GM18870 (cell line): ENCODE data around the gene MUC4.
"Not testable (repeated sequence)": the region's sequence is repeated elsewhere in the genome, so short reads cannot be mapped to it uniquely, and the experiment has no call there.

Experiments used
- ATAC-seq: cut with Tn5 transposase; IDR thresholded peaks from one replicate; pipeline ENCODE4 v1.9.1; 2021; ENCODE audit warnings: moderate library complexity; ENCODE audit not compliant: unreplicated experiment

The MUC4 gene

DNA sequence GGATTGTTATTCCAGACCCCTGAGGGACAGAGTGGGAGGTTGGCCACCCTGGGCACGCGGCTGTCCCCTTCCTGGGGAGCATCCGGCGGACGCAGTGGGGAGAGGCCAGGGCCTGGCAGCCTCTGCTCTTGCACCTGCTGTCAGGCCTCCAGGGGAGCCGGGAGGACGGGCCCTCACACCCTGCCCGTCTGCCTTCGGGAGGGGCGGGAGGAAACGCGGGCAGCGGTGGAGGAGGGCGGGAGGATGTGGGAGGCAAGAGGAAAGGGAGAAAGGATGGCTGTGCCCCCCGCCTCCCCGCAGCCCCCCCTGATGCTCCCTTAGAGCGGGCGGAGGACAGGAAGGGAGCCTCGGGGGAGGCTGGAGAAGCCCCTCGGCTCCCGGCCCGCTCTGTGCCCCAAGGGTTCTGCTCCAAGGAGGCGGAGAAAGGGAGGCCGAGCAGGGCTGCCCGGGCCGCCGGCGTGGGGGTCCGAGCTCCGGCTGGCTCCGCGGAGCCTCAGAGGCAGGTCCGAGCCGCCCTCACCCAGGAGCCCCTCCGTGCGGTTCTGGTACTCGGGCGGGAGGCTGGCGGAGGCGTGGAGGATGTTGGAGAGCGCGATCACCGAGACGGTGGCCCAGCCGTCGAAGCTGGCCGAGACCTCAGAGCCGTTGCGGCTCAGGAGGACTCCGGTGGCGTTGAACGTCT lies 50.0 kb downstream of the MUC4 start:
- ATAC-seq = no peak

DNA sequence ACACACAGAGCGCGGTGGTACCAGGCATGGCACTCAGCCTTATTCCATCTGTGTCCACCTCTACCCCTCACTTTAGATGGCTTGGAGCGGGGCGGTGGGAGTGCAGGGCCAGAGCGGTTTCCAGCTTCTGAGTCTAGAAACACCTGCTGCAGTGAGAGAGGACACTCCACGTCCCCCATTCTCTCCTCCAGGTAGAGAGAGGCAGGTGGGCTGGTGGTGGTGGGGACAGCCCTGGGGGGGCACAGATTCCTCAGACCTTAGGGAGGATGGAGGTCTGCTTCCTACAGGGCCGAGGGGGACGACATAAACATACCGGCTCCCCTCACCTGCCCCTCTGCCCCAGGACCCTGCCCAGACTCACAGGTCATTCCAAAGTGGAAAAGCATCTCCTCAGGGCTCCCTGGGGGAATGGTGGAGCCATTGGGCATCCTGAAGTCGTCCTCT lies 50.6 kb downstream of the MUC4 start:
- ATAC-seq = no peak

DNA sequence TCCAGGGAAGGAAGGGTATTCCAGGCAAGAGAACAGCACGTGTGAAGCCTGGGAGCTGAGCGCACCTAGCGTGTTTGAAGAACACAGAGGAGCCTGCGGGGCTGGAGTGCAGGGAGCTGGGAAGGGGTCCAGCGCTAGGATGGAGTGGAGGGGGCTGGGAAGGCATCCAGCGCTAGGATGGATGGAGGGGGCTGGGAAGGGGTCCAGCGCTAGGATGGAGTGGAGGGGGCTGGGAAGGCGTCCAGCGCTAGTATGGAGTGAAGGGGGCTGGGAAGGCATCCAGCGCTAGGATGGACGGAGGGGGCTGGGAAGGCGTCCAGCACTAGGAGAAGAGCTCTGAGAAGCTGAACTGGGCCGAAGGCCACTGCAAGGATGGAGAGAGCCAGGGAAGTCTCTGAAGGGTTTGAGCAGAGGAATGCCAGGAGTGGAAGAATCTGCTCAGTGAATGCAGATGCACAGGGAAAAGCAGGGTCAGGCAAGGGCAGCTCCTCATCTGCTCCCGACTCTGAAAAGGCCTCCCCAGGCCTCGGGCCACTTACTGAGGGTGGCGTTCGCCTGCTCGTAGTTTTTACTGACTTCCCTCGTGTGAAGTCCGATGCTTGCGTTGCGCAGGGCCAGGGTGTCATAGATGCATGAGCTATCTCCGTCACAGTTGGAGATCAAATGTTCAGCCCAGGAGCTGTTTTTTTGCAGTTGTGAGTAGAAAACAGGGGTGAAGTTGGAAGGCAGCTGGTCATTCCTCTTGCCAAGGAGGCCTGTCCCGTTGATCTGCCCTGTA lies 51.2 kb downstream of the MUC4 start:
- no peak for ATAC-seq

DNA sequence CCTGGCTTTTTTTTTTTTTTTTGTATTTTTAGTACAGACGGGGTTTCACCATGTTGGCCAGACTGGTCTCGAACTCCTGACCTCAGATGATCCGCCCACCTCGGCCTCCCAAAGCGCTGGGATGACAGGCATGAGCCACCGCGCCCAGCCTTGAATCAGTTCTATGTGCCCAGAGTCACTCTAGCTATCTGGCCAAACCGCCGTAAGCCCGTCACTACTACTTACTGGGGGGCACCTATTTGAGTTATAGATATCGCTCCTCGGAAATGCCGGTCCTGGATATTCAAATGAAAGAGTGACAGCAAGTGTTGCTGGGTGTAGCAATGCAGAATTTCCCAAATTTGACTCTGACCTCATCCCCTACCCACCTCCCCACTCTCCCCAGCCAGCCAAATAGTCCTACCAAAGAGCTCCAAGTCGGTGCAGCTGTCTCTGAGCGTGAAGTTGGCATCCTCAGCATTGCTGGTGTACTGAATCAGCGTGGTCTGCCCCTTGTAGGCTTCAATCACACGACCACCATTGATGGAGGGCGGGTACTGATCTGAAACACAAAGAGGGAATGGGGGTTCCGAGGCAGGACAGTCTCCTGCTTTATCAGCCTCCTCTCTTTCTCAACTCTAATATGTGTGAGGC lies 52.9 kb downstream of the MUC4 start:
- no peak for ATAC-seq

DNA sequence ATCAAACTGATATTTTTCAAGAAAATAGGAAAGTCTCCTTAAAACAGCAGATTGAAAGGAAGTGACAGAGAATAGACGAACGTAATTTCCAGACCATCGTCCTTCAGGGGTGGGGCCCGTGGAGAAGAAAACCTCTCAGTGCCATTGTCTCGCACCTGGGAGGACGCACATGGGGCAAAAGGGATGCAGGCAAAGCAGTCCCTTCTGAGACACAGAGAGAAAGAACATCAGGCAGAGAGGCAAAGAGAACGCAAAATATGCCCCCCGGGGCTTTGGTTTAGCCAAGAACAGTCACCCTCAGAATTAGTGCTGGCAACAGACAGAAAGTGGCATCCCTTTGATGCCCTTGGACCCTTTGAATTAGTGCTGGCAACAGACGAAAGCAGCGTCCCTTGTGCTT lies 53.9 kb downstream of the MUC4 start:
- ATAC-seq = no peak

DNA sequence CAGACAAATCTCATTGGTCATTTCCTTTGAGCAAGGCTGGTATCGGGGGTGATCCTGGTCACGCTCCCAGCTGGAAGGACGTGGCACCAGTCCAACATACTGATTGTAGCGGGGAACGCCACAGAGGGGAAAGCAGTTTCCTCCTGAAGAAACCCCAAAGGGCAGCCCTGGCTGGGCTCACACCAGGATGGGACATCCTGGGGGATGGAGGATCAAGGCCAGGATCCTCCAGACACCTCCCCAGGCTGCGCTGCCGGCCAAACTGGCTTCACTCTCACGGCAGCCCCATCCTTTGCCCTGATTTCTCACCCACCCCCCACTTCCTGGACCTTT lies 54.3 kb downstream of the MUC4 start:
- ATAC-seq = no peak

DNA sequence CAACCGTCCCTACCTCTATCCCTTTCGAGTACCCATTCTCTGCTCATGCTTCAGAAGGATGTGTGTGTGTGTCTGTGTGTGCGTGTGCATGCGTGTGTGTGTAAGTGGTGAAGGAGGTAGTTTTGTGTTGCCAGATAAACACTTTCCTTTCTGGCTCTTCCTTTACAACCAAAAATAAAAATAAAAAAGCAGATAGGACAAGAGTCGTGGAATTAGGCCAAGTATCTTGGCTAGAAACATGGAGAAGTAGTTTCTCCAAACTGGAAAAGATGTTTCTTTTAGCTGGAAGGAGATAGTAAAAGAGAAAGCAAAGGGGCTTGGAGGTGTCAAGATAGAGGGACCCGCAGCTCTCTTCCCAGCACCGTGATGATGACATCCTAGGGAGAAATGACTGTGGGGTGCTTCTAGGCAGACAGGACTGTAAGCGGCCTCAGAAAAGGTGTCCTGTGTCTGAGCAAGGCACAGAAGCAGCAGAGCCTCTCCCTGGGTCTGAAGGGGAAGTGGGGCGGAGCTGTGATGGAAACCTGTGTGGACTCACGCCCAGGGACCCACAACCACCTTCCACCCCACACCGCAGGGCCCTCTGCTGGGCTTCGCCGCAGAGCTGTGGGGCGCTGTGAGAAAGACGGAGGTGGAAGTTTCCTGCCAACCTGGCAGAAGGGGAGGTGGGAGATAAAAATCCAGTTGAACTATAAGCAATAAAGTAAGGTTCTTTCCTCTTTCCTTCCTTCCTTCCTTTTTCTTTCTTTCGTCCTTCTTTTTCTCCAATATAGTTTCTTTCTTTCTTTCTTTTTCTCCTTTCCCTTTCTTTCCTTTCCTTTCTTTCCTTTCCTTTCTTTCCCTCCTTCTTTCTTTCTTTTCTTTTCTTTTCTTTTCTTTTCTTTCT lies 55.7 kb downstream of the MUC4 start:
- no peak for ATAC-seq

DNA sequence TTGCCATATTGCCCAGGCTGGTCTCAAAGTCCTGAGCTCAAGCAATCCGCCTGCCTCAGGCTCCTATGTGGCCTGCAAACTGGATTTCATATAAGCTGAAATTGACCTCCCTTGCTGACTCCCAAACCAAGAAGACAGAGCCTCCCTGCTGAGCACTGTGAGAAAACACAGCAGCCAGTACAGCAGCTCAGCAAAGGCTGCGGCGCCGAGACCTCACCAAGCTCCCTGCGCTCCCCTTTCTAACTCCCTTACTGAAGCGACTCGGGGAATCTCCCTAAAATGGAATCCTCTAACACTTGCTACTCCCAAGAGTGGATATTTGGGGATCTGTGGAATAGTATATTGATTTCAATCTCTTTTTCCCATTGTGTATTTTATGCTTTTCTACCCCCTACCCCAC lies 56.3 kb downstream of the MUC4 start:
- ATAC-seq = no peak

DNA sequence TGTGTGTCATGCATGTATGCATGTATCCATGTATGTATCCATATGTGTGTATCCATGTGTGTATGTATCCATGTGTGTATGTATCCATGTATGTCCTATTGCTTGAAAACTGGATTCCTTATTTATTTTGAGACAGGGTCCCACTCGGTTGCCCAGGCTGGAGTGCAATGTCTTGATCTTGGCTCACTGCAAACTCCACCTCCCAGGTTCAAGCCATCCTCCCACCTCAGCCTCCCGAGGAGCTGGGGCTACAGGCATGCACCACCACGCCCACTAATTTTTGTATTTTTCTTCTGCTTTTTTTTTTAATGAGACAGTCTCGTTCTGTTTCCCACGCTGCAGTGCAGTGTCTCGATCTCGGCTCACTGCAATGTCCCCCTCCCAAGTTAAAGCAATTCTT lies 56.8 kb downstream of the MUC4 start:
- ATAC-seq = no peak

DNA sequence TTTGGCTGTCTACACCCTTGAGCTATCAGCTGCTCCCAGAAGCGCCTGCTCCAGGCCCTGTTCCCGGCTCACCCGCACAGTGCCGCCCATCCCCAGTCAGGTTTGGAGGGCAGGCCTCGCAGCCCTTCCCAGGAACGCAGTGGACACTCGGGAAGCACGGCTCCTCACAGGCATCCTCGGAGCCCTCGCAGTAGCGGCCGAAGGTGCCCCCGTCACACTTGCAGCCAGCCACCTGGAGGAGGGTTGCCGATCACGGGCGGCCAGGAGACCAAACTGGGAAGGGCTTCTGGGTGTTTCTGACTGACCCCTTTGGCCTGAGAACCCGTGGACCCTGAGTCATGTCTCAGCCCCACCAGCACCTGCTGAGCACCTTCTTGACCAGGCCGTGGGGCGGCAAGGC lies 57.6 kb downstream of the MUC4 start:
- no peak for ATAC-seq

DNA sequence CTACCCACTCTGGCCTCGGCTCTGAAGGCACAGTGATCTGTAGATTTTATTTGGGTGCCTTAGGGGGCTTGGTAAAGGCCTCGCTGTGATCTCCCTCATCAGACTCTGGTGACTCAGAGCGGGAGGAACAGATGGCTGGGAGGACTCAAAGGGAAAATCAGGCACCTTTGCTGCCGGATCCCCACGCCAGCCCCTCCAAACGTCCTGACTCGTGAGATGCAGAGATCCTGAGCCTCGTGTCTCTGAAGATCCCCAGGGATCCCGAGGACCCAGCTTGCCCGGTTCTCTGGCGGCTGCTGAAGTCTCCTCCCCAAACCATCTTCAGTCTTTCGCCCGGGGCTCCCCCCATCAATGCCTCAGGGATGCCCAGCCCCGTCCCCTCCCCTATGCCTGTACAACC lies 58.1 kb downstream of the MUC4 start:
- no peak for ATAC-seq

DNA sequence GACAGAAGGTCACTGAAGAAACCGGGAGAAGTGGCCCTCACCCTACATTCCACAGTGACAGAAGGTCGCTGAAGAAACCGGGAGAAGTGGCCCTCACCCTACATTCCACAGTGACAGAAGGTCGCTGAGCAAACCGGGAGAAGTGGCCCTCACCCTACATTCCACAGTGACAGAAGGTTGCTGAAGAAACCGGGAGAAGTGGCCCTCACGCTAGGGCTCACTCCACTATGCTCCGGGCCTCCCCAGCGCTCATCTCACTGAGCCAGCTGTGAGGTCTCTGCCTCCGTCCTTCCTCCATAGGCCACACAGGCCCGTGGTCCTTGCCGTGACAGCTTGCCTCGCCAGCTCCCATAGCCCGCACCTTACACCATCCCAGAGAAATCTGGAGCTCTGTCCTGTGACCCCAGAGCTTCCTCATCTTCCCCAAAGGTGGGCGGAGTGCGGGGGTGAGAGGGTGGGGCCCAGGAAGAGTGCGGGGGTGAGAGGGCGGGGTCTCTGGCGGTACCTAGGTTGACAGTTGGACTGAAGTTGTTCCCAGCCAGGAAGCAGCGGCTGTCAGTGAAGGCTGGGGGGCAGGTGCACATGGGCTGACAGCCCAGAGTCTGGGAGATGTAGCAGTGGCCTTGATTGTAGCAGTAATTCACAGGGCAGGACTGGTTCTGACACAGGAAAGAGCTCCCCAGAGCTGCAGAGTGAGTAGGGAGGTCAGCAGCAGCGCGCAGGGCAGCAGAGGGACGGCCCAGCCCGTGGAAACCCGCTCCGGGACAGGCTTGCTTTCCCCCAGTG lies 59.0 kb downstream of the MUC4 start:
- ATAC-seq = no peak

DNA sequence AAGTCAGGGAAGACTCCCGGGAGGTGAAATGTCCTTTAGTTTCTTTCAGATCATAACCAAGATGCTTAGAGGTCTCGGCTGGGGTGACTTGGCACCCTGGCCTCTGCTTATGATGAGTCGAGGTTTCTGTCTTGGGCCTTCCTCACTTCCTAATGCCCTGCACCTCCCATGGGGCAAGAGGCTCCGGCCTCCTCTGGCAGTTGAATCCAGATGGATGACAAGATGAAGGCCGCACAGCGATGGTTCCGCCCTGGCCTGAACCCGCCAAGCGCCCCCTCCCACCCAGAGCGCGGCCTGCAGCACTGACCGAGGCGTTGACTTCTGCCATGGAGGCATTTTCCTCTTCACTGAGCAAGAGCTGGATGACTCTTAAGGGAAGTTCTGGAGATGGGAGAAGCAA lies 59.7 kb downstream of the MUC4 start:
- no peak for ATAC-seq

DNA sequence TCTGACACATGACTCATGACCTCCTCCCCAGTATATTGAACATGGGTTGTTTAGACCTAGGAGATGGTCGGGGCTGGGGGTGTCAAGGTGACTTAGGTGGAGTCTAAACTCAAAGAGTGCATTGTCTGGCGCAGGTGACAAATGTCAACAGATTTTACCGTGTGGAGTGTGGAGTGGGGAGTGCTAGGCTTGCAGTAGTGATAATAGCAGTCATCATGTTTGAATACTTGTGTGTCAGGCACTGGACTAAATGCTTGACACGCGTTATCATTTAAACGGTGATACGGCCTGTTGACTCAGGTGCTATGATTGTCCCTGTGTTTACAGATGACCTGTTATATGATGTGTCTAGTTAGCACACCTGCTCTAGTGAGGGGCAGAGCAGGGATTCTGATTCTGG lies 60.2 kb downstream of the MUC4 start:
- no peak for ATAC-seq

DNA sequence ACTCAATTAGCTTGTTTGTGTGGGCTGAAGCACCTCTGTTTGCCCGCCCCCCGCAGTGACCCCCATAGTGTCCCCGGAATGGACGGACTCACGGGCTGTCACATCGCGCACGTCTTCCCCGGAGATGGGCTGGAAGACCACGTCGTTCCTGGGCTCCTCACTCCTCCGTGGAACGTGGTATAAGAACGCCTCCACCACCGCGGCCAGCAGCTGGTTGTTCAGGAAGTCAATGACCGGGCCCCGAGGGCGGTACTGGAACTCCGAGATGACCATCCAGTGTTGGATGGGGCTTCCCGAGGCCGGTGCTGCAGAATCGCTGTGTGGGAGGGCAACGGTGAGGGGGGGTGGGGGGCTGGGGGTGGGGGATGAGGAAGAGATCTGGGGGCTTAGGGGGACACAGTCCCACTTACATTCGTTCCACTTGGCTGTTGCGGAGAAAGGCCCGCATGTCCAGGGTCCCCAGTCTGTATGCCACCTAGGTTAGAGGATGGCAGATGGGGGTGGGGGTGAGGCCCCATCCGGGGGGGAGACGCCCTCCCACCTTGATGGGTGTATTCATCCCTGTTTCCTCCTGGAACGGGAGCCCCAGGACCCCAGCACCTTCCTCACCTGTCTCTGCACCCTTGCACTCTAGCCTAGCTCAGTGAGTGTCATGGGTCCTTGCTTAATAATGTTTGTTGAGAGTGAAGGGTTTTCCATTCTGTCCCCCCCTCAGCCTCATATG lies 60.8 kb downstream of the MUC4 start:
- no peak for ATAC-seq

DNA sequence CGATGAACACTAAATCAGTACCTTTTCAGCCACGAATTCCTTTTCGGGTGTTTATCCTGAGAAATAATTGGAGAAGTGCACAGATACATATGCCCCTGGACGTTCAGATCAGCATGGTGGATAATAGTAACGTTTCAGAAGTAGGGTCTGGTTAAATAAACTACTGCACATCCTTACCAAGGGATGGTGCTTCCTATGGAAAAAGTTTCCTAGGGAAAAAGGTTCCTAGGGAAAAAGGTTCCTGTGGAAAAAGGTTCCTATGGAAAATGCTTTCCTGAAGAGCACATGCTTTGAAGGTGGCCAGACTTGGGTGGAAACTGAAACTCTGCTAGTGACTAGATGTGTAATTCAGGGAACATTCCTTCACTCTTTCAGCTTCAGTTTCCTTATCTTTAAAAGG lies 62.6 kb downstream of the MUC4 start:
- ATAC-seq = not testable (repeated sequence)

DNA sequence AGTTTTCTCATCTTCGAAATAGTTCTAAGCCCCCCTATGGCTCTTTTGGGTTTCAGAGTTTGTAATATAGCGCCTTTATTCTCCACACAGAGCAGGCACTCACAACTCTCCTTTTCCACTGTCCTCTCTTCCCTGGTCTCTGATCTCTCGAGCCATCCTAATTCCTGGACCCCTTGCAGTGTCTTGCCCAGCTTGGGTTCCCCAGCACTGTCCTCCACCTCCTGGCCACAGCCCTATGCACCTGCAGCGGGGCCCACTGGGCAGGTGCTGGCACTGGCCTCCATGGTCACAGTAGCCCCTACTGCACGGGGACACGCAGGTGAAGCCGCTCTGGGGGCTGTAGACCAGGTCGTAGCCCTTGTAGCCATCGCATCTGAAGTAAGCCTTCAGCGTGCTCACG lies 63.1 kb downstream of the MUC4 start:
- no peak for ATAC-seq

DNA sequence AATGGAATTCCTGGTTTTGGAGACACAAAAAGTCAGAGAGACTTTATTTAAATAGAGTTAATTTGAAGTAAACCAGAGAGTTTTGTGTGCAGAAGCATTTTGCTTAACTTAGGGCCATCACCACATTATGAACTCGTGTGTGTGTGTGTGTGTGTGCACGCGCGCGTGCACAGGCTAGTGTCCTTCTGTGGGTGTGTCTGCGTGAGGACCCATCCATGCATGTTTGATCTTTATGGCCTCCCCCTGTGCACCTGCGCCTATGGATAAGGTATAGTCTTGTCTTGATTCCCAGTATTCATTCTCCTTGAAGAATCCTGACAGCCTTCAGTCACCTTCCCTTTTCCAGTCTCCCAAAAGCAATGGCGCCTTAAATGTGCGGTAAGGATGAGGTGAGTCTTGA lies 65.0 kb downstream of the MUC4 start:
- ATAC-seq = no peak

DNA sequence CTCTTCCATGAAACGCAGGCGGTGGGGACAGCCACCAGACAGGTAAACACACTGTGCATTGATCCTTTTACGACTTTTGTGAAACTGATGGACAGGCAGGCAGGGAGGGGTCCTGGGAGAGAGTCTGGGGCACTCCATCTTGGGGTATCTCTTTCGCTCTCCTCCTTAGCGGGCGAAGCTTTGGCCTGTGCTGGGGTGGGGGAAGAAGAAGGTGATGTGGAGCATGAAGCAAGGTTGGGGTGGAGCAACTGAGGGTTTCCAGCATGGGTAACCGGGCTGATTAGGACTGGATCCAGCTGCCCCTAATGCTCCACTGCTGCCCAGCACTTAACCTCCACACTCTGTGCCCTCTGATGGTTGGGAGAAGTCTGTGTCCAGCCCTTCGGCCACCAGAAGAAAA lies 65.4 kb downstream of the MUC4 start:
- no peak for ATAC-seq

DNA sequence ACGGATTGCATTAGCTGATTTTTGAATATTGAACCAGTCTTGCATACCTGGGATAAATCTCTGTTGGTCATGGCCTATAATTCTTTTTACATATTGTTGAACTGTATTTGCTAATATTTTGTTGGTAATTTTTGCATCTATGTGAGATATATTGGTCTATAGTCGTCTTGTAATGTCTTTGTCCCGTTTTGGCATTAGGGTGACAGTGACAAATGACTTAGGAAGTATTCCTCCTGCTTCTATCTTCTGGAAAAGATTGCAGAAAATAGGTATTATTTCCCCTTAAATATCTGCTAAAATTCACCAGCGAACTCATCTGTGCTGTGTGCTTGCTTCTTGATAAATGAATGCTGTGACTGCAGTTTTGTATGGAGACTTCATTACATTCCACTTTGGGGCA lies 67.3 kb downstream of the MUC4 start:
- ATAC-seq = no peak
